ENCODE data around the gene RTP5.
"Not testable (repeated sequence)": the region's sequence is repeated elsewhere in the genome, so short reads cannot be mapped to it uniquely, and the experiment has no call there.

Gene RTP5

DNA sequence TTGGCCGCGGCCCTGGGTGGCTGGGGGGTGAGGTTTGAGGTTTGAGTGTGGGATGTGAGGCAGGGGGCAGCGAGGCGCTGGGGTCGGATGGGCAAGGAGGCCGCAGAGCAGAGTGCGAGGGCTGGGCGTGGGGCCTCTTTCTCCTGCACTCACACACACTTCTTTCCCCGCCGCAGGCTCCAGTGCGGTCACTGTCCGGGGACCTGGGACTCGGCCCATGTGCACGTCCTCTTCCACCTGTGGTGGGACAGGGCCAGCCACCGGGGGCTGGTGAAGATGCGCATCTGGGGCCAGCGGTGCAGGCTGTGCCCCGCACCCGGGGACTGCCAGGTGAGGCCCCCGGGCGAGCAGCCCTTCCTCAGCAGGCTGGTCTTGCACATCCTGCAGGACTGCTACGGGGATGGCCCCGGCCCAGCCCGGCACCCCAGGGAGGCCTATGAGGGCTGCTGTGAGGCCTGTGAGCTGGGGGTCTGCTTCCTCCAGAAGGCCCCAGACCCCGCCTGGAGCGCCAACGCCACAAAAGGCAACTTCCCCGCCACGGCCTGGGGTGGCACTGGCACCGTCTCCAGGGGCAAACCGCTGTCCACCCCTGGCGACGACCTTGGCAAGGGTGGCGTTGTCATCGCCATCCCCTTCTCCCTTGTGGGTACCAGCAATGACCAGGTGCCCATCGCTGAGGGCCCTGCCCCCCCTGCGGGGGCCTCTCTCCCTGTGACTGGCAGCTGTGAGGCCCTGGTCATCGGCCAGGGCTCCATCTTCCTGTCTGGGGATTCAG is 2.2 kb downstream of the RTP5 start:
- no peak for DNase-seq

DNA sequence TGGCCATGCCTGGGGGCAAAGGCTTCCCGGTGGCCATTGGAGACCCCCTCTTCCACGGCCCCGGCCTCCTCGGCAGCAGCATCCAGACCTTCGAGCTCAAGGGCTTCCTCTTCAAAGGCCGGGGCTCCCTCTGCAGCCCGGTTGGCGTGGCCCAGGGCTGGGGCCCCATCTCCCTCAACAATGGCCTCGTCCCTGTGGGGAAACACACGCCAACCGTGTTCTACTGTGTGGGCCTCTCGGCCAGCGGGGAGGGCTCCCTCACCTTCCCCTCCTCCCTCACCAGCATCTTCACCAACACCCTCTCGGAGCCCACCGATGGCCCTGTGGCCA is 2.7 kb downstream of the RTP5 start:
- no peak for DNase-seq

DNA sequence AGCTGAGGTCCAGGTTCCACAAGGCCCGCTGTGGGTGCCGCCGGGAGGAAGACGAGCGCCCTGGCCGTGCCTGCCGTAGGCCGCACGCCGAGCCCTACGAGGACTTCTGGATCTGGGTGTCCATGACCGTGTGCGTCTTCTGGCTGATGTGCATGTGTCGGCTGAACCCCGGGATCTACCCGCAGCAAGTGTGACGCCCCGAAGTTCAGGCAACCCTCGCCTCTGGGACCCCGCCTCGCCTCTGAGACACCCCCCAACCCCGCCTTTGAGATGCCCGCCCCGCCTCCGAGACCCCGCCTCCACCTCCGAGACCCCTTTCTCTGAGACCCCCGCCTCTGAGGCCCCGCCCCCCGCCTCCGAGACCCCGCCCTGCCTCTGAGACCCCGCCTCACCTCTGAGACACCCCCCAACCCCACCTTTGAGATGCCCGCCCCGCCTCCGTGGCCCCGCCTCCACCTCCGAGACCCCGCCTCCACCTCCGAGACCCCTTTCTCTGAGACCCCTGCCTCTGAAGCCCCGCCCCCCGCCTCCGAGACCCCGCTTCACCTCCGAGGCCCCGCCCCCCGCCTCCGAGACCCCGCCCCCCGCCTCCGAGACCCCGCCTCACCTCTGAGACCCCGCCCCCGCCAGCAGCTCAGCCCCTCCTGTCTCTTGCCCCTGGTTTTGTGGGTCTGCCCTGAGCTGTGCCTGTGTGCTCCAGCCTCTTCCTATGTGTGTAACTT is 3.7 kb downstream of the RTP5 start:
- no peak for DNase-seq

DNA sequence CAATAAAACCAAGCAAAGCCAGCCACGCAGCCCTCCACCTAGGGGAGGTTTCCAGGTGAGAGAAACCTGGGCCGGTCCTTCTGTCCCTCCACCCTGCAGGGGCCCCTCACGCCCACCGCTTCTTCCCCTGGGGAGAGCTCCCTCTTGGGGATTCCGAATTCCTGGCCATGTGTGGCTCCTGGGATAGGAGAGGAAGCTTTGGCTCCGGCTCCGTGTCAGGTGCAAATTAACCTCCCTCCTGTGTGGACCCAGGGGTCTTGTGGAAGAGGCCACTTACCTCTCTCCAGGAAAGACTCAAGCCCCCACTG is 4.2 kb downstream of the RTP5 start:
- DNase-seq = no peak

DNA sequence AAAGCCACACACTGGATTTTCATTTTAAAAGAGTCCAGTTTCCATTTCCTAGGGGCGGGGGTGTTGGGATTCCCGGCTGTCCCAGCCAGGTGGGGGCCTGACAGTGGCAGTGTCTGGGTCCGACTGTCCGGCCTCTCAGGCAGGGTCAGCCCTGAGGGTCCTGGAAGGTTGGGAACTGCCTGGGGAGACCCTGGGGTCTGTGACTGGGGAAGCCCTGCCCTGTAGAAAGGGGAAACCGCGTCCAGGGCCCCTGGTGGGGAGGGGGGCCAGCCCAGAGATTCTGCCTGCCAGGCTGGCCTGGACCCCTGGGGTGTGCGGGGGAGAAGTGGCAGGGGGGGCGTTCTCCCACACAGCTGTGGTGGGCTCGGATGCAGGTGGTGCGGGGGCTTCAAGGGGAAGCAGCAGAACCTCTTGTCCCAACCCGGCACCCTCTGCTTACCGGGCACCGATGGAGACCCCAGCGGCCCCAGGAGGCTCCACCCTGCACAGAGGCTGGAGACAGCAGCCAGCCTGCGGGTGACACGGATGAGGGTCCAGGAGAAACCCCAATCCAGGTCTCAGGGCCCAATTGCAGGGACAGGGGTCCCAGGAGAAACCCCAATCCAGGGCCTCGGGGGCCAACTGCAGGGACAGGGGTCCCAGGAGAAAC is 4.9 kb downstream of the RTP5 start:
- DNase-seq = no peak

DNA sequence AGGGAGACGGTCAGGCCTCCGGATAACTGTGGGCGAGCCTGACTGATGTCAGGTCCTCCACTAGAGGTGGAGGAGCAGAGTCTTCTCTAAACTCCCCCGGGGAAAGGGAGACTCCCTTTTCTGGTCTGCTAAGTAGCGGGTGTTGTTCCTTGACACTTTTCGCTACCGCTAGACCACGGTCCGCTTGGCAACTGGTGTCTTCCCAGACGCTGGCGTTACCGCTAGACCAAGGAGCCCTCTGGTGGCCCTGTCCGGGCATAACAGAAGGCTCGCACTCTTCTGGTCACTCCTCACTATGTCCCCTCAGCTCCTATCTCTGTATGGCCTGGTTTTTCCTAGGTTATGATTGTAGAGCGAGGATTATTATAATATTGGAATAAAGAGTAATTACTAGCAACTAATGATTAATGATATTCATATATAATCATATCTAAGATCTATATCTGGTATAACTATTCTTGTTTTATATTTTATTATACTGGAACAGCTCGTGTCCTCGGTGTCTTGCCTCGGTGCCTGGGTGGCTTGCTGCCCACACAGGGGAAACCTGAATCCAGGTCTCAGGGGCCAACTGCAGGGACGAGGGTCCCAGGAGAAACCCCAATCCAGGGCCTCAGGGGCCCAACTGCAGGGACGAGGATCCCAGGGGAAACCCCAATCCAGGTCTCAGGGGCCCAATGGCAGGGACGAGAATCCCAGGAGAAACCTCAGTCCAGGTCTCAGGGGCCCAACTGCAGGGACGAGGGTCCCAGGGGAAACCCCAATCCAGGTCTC is 6.4 kb downstream of the RTP5 start:
- DNase-seq = not testable (repeated sequence)

DNA sequence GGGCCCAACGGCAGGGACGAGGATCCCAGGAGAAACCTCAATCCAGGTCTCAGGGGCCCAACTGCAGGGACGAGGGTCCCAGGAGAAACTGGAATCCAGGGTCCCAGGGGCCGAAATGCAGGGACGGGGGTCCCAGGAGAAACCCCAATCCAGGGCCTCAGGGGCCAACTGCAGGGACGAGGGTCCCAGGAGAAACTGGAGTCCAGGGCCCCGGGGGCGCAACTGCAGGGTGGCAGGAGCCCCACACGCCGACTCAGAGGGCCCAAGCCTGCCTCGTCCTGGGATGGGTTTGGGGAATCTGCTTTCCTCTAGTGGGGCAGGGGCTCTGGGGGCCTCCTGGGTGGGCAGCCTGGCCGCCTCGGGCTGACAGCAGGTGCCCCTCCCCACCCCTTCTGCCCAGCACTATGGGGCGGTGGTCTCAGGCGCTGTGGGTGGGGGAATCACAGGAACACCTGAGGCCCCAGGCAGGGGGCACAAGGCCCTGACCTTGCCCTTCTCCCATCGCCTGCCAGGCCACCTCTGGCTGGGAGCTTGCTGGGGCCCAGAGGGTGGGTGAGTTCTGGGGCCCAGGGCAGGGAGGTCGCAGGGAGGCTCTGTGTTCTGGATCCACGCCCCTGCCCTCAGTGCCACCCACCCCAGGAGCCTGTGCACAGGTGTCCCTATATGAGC is 7.1 kb downstream of the RTP5 start:
- DNase-seq = no peak

DNA sequence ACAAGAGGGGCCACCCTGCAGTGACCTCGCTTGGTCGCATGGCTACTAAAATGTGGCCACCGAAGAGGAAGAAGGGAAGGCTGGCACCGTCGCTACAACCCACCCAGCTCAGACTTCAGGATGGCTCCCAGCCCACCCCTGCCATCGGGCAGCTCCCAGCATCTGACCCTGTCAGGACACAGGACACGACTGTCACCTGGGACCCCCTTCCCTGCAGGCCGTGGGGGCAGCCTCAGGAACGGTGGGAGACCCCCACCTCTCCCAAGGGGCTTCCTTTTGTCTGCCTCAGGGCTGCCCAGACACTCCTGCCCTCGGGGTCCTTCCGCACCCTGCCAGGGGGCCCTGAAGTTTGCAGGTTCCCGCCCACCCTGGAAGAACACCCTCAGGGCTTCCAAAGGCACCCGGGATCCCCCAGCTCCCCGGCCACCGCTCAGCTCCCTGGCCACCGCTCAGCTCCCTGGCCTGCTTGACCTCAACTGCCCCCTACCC is 7.7 kb downstream of the RTP5 start:
- no peak for DNase-seq

DNA sequence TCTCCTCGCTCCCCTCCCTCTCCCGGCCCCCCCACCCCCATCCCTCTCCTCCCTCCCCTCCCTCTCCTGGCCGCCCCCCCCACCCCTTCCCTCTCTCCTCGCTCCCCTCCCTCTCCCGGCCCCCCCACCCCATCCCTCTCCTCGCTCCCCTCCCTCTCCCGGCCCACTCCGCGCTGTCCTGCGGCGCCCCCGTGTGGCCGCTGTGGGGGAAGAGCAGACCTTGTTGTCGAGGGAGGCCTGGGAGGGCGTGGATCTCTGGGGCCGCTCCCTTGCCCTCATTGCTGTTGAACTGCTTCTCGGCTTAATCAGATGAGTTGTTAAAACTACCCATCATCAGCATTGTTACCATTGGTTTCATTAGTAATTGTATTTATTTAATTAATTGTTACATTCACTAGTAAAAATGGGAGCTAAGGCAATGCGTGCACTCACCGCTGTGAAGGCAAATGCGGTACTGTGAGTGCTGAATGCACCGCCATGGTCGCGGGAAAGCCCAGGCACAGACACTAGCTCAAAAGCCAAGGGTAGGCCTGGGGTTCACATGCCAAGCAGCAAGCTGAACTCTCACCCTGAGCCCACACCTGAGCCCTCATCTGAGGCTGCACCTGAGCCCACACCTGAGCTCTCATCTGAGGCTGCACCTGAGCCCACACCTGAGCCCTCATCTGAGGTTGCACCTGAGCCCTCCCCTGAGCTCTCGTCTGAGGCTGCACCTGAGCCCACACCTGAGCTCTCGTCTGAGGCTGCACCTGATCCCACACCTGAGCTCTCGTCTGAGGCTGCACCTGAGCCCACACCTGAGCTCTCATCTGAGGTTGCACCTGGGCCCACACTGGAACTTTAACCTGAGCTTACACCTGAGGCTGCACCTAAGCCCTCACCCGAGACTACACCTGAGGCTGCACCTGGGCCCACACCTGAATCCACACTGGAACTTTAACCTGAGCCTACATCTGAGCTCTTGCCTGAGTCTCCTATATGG is 8.8 kb downstream of the RTP5 start:
- DNase-seq = peak; percentile 88

DNA sequence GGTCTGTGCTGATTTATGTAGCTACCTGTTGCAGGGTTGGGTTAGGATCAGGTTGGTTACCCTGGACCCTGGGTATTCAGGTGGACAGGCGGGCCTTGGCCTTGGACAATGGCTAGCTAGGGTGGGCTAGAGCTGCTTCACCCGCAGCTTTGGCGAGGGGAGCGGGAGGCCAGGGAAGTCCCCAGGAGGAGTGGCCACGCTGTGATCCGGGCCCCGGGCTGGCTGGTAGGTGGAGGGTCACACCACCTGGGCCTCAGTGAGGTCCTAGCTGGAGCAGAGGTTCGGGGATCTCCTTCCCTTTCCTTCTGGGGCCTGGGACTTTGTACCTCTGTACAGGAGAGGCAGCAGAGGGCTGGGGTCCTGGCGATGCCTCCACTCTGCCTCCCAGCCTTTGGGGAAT is 9.8 kb downstream of the RTP5 start:
- DNase-seq = no peak

DNA sequence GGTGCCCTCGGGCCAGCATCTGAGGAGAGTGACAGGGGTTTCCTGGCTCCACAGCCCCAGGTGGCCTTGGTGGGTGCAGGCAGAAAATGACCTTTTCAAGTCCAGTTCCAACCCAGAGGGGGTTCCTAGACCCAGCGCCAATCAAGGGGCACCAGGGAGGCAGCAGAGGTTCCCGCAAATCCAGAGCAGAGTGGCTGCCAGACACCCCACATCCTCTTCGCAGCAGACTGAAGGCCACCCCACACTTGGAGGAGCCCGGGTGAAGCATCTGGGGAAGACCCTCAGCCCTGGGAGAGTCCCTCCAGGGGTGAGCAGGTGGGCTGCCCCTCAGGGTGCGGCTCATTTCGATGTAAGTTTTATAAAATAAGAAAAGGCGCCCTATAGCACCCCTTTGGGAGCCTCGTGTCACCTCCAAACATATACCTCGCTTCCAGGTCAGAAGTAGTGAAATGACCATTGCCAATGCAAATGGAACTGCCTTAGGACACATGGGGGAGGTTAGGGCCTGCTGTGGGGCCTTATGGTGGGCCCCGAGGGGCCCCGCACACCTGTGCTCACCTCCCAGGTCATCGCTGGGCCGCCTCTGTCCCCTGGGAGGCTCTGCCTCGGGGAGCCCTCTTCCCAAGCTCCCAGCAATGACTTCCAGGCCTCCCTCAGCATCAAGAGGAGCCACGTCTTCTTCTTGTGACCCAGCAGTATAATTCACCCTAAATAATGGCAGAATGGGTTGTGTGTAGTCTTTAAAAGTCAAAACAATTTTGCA is 11.0 kb downstream of the RTP5 start:
- no peak for DNase-seq

DNA sequence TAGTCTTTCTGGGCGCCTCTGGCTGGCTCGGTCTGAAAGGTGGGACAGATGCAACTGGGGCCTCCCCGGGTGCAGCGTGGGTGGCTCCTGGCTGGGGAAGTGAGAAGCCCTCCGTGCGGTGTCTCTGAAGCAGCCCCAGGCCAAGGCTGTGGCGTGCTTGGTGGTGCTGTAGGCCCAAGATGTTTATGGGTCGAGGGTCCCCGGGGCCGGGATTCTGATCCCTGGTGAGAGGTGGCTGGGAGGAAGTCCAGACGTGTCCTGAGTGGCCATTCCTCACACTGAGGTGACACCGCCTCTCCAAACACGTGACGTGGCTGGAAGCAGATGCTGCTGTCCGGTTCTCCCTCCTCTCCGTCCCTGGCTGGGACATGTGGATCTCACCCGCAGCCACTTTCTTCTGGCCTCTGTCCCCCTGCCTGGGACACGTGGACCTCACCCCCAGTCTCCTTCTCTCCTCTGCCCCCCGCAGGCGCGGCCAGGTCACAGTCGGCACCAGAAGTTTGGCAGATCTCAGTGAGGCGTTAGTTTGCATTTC is 12.6 kb downstream of the RTP5 start:
- DNase-seq = no peak

DNA sequence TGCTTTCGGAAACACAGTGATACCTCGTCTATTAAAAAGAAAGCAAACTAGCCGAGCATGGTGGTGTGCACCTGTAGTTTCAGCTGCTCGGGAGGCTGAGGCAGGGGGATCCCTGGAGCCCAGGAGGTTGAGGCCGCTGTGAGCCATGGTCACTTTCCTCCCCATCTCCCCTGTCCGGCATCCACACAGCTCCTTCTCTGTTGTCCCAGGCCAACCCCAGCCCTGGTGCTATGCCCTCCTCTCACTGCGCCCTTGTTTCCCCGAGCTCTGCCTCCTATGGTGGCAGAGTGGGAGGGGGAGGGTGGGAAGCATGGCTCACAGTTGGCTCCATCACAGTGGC is 15.4 kb downstream of the RTP5 start:
- no peak for DNase-seq

DNA sequence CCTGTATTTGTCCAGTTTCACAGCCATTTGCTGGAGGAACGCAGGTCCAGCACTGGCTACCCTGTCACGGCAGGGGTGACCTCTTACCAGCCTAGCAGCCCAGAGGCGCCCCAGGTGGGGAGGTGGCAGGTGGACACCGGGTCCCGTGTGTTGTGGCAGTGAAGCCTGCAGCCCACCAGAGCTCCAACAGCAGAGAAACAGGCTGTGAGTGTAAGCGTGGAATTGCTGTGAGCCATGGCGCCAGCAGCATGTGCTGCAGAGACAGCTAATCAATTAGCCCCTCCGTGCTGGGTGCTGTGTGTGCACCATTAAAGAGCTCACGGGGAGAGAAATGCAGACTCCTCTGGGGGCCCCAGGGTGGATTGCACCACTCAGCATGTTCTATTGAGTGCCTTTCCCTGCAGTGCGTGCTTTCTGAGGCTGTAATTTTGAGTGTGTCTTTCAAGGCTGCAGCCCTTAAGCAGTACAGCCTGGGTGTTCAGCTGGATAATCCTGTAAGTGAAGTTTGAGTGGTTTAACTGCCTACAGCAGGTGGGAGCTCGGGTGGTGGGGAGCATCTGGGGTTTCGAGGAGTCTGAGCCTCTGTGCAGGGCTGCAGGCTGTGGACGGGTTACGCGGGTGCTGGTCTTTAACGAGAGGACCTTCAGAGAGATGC is 15.9 kb downstream of the RTP5 start:
- DNase-seq = no peak

DNA sequence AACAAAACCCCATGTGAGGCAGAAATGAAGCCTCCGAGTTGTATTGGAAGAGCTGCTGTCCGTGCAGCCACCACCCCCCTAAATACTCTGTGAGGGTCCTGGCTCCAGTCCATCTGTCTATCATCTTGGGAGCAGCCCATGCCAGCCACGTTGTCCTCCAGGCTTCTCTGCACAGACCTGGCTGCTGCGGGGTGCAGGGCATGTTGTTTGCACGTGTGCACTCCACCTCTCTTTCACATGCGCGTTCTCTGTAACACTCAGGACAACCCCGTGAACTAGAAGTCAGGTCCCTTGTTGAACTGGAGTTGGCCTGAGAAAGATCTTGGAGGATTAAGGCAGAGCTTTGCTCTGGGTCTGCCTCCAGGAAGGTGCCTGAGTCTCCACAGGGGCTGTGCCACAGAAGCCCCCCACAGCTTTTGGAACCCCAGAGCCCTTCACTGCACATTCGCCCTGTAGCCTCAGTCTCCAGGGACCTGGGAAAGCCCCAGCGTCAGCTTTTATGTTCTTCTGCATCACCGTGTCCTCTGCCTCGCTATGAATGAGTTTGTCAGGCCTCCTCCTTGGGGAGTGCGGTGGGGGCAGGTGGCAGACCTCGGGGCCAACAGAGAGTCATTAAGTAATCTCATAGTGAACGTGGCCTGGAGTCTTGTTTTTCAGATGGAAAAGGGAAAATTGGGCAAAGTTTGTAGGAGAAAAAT is 16.6 kb downstream of the RTP5 start:
- no peak for DNase-seq

DNA sequence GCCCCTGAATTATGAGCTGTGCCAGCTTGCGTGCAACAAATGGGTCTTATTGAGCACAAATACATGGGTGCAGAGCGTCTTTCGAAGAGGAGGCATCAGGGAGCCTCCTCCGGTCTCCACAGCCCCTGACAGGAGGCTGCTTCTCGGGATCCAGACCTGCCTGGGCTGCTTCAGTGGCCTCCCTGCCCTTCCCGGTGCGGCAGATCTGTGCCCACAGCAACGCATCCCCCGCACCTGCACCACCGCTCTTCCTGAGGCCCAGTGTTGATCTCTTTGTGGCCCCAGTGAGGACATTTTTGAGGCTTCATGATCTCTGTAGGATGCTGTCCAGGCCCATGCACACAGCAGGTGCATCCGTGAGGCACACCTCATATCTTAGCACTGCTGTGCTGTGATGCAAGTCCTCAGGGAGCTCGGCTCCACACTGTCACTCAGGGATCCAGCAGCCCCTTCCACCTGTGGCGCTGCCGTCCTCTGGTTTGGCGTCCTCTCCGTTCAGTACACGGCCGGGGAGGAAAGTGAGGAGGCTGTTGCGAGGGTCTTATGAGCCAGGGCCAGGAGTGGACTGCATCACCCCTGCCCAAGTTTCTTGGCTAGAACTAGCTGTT is 17.4 kb downstream of the RTP5 start:
- DNase-seq = no peak

DNA sequence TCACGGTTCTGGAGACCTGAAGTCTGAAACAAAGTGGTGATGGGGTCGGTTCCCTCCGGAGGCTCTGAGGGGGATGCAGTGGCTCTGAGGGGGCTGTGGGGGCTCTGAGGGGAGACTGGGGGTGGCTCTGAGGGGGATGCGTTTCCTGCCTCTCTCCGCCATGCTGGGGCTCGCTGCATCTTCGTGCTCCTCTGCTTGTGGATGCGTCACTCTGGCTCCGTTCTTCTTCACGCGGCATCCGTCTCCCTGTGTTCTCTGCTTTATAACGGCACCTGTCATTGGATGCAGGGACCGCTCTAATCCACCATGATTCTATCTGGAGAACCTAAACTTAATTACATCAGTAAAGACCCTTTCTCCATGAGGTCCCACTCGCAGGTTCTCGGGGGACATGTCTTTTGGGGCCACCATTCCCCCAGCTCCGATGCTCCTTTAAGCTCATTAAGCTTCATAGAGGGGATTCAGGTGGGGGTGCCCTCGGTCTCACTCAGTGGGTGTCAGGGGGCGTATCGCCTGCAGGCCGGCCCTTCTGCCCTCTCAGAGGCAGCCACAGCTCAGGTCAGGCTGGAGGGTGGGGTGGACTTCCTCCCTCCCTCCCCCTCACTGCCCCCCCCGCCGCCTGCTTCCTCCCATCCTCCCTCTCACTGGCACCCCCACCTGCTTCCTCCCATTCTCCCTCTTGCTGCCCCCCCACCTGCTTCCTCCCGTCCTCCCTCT is 18.4 kb downstream of the RTP5 start:
- no peak for DNase-seq

DNA sequence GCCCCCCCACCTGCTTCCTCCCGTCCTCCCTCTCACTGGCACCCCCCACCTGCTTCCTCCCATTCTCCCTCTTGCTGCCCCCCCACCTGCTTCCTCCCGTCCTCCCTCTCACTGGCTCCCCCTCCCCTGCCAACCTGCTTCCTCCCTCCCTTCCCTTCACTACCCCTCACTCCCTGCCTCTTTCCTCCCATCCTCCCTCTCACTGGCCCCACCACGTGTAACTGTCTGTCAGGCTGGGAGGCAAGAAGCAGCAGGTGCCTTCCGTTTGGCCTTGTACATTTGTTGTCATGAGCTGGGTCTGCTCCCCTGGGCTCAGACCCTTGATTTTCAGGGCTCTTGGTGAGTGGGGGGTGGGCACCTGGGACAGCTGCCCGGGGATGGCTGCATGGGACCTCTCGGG is 19.1 kb downstream of the RTP5 start:
- no peak for DNase-seq
